H7 (cell line): ENCODE measurements around the gene SCAF4. TPM values are rescaled to one million over a fixed set of nuclear protein-coding genes. Genes with fewer than 3 reads are reported as not detected.
"Not testable (repeated sequence)": the region's sequence is repeated elsewhere in the genome, so short reads cannot be mapped to it uniquely, and the experiment has no call there.

Source experiments
- DNase-seq: peaks from one replicate; pipeline ENCODE4 v3.0.0; 2012
- H3K27me3 ChIP-seq: 2 replicates; pipeline ENCODE4 v1.6.0; 2011; ENCODE audit warnings: mild to moderate bottlenecking, low read length; ENCODE audit not compliant: control insufficient read depth, insufficient read depth
- H3K36me3 ChIP-seq: replicated peaks from 2 replicates; pipeline ENCODE4 v1.5.1; 2011; ENCODE audit warnings: low read length; ENCODE audit not compliant: control insufficient read depth, insufficient read depth
- H3K4me3 ChIP-seq: 2 replicates; pipeline ENCODE4 v1.5.1; 2011; ENCODE audit warnings: low read depth, mild to moderate bottlenecking, control low read depth, low read length, moderate library complexity; ENCODE audit not compliant: insufficient read depth
- total RNA-seq: library from RNA; depleted of rRNA; stranded (reverse); fragments of >200 nt; shearing (Covaris generic); gene quantifications from 2 replicates; pipeline ENCODE4 v1.2.3, GENCODE V29; 2014; rRNA removed

The SCAF4 gene, protein sequence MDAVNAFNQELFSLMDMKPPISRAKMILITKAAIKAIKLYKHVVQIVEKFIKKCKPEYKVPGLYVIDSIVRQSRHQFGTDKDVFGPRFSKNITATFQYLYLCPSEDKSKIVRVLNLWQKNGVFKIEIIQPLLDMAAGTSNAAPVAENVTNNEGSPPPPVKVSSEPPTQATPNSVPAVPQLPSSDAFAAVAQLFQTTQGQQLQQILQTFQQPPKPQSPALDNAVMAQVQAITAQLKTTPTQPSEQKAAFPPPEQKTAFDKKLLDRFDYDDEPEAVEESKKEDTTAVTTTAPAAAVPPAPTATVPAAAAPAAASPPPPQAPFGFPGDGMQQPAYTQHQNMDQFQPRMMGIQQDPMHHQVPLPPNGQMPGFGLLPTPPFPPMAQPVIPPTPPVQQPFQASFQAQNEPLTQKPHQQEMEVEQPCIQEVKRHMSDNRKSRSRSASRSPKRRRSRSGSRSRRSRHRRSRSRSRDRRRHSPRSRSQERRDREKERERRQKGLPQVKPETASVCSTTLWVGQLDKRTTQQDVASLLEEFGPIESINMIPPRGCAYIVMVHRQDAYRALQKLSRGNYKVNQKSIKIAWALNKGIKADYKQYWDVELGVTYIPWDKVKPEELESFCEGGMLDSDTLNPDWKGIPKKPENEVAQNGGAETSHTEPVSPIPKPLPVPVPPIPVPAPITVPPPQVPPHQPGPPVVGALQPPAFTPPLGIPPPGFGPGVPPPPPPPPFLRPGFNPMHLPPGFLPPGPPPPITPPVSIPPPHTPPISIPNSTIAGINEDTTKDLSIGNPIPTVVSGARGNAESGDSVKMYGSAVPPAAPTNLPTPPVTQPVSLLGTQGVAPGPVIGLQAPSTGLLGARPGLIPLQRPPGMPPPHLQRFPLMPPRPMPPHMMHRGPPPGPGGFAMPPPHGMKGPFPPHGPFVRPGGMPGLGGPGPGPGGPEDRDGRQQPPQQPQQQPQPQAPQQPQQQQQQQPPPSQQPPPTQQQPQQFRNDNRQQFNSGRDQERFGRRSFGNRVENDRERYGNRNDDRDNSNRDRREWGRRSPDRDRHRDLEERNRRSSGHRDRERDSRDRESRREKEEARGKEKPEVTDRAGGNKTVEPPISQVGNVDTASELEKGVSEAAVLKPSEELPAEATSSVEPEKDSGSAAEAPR
- total RNA-seq, result 9.5 and 14.5 TPM in 2 replicates

- Histone ChIP-seq H3K27me3 (no peaks in the 10 kb centered on the region), H3K4me3 (peak within 1 kb of the TSS; percentile 88), H3K36me3 (no peaks in the 10 kb centered on the region)
- peak; percentile 97 for DNase-seq
Observed at GRCh38 chr21:31731857-31732596, at the start of gene SCAF4. Gene SCAF4 (minus strand): TSS chr21:31732118. CDS start chr21:31731692, 426 bp downstream.

DNA sequence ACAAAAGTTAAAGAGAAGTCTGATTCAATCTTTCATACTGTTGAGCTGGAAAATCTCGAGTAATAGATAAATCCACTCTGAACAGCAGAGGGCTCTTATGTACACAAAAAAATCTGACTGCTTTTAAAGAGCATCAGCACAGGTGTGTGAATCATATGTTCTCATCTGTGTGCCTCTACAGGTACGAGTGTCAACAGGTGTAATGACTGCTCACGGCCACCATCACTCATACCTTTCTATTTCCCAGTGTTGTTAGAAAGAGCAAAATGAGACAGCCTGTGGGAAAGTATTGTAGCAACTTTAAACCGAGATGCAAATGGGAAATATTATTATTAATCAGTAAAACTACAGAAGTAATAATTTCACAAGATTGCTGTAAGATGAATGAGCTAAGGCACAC, 49.0 kb upstream of the SCAF4 start:
- no peak for DNase-seq
- Histone ChIP-seq H3K36me3 (no peaks in the 10 kb centered on the region), H3K4me3 (no peak overlapping the region), H3K27me3 (no peaks in the 10 kb centered on the region)

- Histone ChIP-seq H3K27me3 (no peaks in the 10 kb centered on the region), H3K4me3 (no peak overlapping the region), H3K36me3 (no peaks in the 10 kb centered on the region)
- no peak for DNase-seq
Observed at GRCh38 chr21:31778546-31778945, 46.6 kb upstream of the SCAF4 start.

- no peak for DNase-seq
- no peaks in the 10 kb centered on the region for H3K36me3 ChIP-seq
- H3K4me3 ChIP-seq, result no peak overlapping the region
Observed at GRCh38 chr21:31777857-31778256, 45.9 kb upstream of the SCAF4 start.

DNA sequence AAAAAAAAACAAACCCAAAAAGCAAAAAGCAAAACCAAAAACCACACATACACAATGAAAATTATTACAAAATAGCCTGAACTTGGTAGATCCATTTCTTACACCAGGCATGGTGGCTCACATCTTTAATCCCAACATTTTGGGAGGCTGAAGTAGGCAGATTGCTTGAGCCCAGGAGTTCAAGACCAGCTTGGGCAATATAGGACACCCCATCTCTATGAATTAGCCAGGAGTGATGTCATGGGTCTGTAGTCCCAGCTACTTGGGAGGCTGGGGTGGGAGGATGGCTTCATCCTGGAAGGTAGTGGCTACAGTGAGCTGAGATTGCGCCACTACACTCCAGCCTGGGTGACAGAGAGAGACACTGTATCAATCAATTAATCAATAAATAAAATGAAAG, 42.1 kb upstream of the SCAF4 start:
- no peak overlapping the region for H3K4me3 ChIP-seq

More at GRCh38 chr21:31777857-31778256, 45.9 kb upstream of the SCAF4 start:
- H3K27me3 ChIP-seq, result no peaks in the 10 kb centered on the region

GRCh38 chr21:31772674-31773555, 41.0 kb upstream of the SCAF4 start:
- Histone ChIP-seq H3K4me3 (no peak overlapping the region), H3K27me3 (no peaks in the 10 kb centered on the region), H3K36me3 (no peaks in the 10 kb centered on the region)
- DNase-seq, result no peak

More for the DNA sequence above, 42.1 kb upstream of the SCAF4 start:
- DNase-seq, result no peak
- no peaks in the 10 kb centered on the region for H3K27me3 ChIP-seq
- H3K36me3 ChIP-seq, result no peaks in the 10 kb centered on the region

GRCh38 chr21:31771685-31772084, 39.8 kb upstream of the SCAF4 start:
- no peak for DNase-seq
- H3K4me3 ChIP-seq, result no peak overlapping the region
- no peaks in the 10 kb centered on the region for H3K36me3 ChIP-seq
- no peaks in the 10 kb centered on the region for H3K27me3 ChIP-seq

- no peak for DNase-seq
- no peak overlapping the region for H3K4me3 ChIP-seq
- H3K36me3 ChIP-seq, result no peaks in the 10 kb centered on the region
- H3K27me3 ChIP-seq, result no peaks in the 10 kb centered on the region
Observed at GRCh38 chr21:31768710-31769109, 36.8 kb upstream of the SCAF4 start.

GRCh38 chr21:31766899-31767298, 35.0 kb upstream of the SCAF4 start:
- no peak for DNase-seq
- Histone ChIP-seq H3K27me3 (no peaks in the 10 kb centered on the region), H3K36me3 (no peaks in the 10 kb centered on the region), H3K4me3 (no peak overlapping the region)

DNA sequence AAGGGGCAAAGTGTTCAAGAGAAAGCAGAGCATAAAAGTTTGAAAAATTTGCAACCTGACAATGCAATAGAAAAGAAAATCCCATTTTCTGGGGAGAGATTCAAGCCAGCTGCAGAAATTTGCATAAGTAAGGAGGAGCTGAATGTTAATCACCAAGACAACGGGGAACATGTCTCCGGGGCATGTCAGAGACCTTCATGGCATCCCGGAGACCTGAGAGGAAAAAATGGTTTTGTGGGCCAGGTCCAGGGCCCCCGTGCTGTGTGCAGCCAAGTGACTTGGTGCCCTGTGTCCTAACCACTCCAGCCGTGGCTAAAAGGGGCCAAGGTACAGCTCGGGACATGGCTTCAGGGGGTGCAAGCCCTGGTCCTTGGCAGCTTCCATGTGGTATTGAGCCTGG, 33.9 kb upstream of the SCAF4 start:
- not testable (repeated sequence) for H3K4me3 ChIP-seq, H3K27me3 ChIP-seq, H3K36me3 ChIP-seq, DNase-seq

DNA sequence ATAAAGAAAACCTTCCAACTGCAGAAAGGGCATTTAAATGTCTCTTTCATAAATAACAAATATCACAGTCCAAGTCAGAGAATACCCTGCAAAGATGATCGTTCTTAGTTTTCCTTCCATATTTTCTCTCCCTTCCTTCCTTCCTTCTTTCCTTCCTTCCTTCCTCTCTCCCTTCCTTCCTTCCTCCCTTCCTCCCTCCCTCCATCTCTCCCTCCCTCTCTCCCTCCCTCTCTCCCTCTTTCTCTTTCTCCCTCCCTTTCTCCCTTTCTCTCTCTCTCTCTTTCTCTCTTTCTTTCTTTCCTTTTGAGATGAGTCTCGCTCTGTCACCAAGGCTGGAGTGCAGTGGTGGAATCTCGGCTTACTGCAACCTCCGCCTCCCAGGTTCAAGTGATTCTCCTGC, 29.0 kb upstream of the SCAF4 start:
- no peaks in the 10 kb centered on the region for H3K36me3 ChIP-seq
- no peak overlapping the region for H3K4me3 ChIP-seq
- DNase-seq, result no peak
- H3K27me3 ChIP-seq, result no peaks in the 10 kb centered on the region

- DNase-seq, result no peak
- Histone ChIP-seq H3K4me3 (no peak overlapping the region), H3K36me3 (no peaks in the 10 kb centered on the region), H3K27me3 (no peaks in the 10 kb centered on the region)
Observed at GRCh38 chr21:31756787-31757186, 24.9 kb upstream of the SCAF4 start.

DNA sequence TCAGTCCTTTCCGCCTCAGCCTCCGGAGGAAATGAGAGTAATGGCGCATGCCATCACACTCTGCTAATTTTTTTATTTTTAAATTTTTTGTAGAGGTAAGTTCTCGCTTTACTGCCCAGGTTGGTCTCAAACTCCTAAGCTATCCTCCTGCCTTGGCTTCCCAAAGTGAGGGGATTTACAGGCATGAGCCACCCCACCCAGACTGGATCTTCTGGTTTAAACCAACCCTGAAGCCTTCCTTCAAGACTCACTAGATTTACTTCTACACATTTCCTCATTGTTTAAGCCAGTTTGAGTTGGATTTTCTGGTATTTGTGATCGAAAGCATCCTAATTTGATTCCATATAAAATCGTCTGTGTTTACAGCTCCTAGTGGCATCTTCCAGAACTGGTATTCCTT, 23.1 kb upstream of the SCAF4 start:
- no peaks in the 10 kb centered on the region for H3K27me3 ChIP-seq
- DNase-seq, result no peak
- H3K36me3 ChIP-seq, result no peaks in the 10 kb centered on the region
- H3K4me3 ChIP-seq, result no peak overlapping the region
